Right atrium auricular region (tissue), 2 donors: Measurements from ENCODE around the gene CCDC89. TPM values are rescaled to one million over a fixed set of nuclear protein-coding genes. Genes with fewer than 3 reads are reported as not detected.

Experiments used
- DNase-seq: peaks from one replicate; pipeline ENCODE4 v3.0.0-alpha.2; 2019; ENCODE audit warnings: low spot score
- H3K27ac ChIP-seq, 2 donors: fragments of 200-600 bp; sonication (generic); 1 replicate in 1 of 2; 2 replicates in 1 of 2; pipeline ENCODE4 v1.5.1; 2016 to 2019
- H3K27me3 ChIP-seq, 2 donors: fragments of 200-600 bp; sonication (generic); one replicate each; pipeline versions ENCODE4 v1.5.1 to v1.6.0; 2017 to 2019
- H3K36me3 ChIP-seq: fragments of 200-600 bp; sonication (generic); one replicate; pipeline ENCODE4 v1.5.1; 2016
- H3K4me1 ChIP-seq, 2 donors: fragments of 200-600 bp; sonication (generic); one replicate each; pipeline versions ENCODE4 v1.5.1 to v1.6.0; 2017 to 2019
- H3K4me3 ChIP-seq, 2 donors: fragments of 200-600 bp; sonication (generic); 1 replicate in 1 of 2; 2 replicates in 1 of 2; pipeline ENCODE4 v1.5.1; 2017 to 2019; ENCODE audit warnings: mild to moderate bottlenecking in 1 of 2, moderate library complexity in 1 of 2
- H3K9me3 ChIP-seq, 2 donors: fragments of 200-600 bp; sonication (generic); one replicate each; pipeline ENCODE4 v1.5.1; 2019
- CTCF ChIP-seq, 2 donors: fragments of 200-600 bp; sonication (generic); IDR thresholded peaks; one replicate each; pipeline ENCODE4 v1.5.1; 2019; ENCODE audit warnings: antibody characterized with exemption in 2 of 2
- total RNA-seq, 2 donors: library from RNA; depleted of rRNA; stranded (reverse); fragments of >200 nt; gene quantifications; one replicate each; pipeline ENCODE4 v1.1.0, GENCODE V29; 2016

CCDC89 gene
- total RNA-seq, 2 donors from 2014 or later: 0.24 to 1.1 TPM

GRCh38 chr11:85723088-85723487 is 37.1 kb upstream of the CCDC89 start:
- DNase-seq: no peak
- H3K4me3 ChIP-seq: no peak overlapping the region
- no peak for TF ChIP-seq CTCF (IDR thresholded peaks at IDR 0.05)
- no peak overlapping the region for H3K27ac ChIP-seq
- no peaks in the 10 kb centered on the region for H3K36me3 ChIP-seq
- H3K27me3 ChIP-seq: no peaks in the 10 kb centered on the region
- H3K4me1 ChIP-seq: peaks cover 0 to 20% of the 10 kb centered on the region in 2 donors
- H3K9me3 ChIP-seq: no peaks in the 10 kb centered on the region

GRCh38 chr11:85721191-85721590 is 35.2 kb upstream of the CCDC89 start:
- TF ChIP-seq CTCF (IDR thresholded peaks at IDR 0.05): no peak
- Histone ChIP-seq H3K27ac (no peak overlapping the region), H3K27me3 (no peaks in the 10 kb centered on the region), H3K36me3 (no peaks in the 10 kb centered on the region), H3K9me3 (no peaks in the 10 kb centered on the region), H3K4me3 (no peak overlapping the region), H3K4me1 (peaks cover 0 to 20% of the 10 kb centered on the region in 2 donors)
- no peak for DNase-seq

- no peak for TF ChIP-seq CTCF (IDR thresholded peaks at IDR 0.05)
- H3K27ac ChIP-seq: peak overlapping the region; percentile 49 to 54
- peak; percentile 80 for DNase-seq
These were observed 33.2 kb upstream of the CCDC89 start for GRCh38 chr11:85718991-85719807.

GRCh38 chr11:85718126-85718943 is 32.3 kb upstream of the CCDC89 start:
- no peaks in the 10 kb centered on the region for H3K27me3 ChIP-seq
- no peak for DNase-seq
- H3K27ac ChIP-seq: peak overlapping the region; percentile 49 to 54
- no peak for TF ChIP-seq CTCF (IDR thresholded peaks at IDR 0.05)
- H3K9me3 ChIP-seq: no peaks in the 10 kb centered on the region
- peak overlapping the region in 1 of 2 donors; percentile 33 for H3K4me3 ChIP-seq
- peaks cover 0 to 12% of the 10 kb centered on the region in 2 donors for H3K4me1 ChIP-seq
- H3K36me3 ChIP-seq: no peaks in the 10 kb centered on the region

More at GRCh38 chr11:85718991-85719807, 33.2 kb upstream of the CCDC89 start:
- no peaks in the 10 kb centered on the region for H3K9me3 ChIP-seq
- H3K4me1 ChIP-seq: peaks cover 0 to 12% of the 10 kb centered on the region in 2 donors
- H3K36me3 ChIP-seq: no peaks in the 10 kb centered on the region
- no peaks in the 10 kb centered on the region for H3K27me3 ChIP-seq
- H3K4me3 ChIP-seq: peak overlapping the region in 1 of 2 donors; percentile 33

GRCh38 chr11:85717429-85717828 is 31.4 kb upstream of the CCDC89 start:
- Histone ChIP-seq H3K4me3 (no peak overlapping the region), H3K27me3 (no peaks in the 10 kb centered on the region), H3K27ac (peak overlapping the region; percentile 49 to 54), H3K36me3 (no peaks in the 10 kb centered on the region), H3K4me1 (peaks cover 0 to 12% of the 10 kb centered on the region in 2 donors), H3K9me3 (no peaks in the 10 kb centered on the region)
- no peak for TF ChIP-seq CTCF (IDR thresholded peaks at IDR 0.05)
- DNase-seq: no peak
